HG03575 (cell line): ENCODE measurements around the gene PAM.
"Not testable (repeated sequence)": the region's sequence is repeated elsewhere in the genome, so short reads cannot be mapped to it uniquely, and the experiment has no call there.

Experiments
- ATAC-seq: cut with Tn5 transposase; IDR thresholded peaks from one replicate; pipeline ENCODE4 v1.9.1; 2021; ENCODE audit not compliant: unreplicated experiment, insufficient number of reproducible peaks, low FRiP score; ENCODE audit errors: extremely low read depth

Gene PAM

DNA sequence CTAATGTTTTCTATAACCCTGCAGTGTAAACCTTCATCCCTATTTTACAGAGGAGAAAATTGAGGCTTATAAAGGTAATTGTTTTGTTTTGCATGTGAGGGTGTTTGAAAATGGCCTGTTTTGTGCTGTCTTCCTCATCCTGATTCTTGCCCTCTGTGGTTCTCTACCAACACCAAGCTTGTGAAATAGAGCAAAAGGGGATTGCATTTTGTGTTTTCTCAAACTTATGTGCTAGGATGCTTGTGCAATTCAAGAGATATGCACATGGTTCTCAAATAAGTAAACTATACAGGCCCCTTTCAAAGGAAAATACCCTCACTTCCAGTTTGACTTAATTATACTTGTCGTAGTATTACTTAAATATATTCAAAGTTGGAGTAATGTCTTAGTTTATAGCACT is 17.2 kb downstream of the PAM start:
- no peak for ATAC-seq

DNA sequence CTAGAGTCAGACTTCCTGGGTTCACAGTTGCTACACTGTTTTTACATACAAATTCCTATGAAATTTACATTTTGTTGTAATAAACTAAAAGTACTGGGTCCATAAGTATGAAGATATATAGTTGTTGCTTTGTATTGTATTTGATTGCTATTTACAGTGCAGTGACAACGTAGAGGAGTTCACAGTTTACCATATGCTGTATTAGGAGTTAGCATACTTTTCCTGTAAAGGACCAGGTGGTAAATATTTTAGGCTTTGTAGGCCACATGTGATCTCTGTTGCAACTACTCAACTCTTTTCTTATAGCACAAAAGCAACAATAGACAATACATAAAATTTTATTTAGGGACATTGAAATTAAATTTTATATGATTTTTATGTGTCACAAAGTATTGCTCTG is 18.0 kb downstream of the PAM start:
- ATAC-seq, result no peak

DNA sequence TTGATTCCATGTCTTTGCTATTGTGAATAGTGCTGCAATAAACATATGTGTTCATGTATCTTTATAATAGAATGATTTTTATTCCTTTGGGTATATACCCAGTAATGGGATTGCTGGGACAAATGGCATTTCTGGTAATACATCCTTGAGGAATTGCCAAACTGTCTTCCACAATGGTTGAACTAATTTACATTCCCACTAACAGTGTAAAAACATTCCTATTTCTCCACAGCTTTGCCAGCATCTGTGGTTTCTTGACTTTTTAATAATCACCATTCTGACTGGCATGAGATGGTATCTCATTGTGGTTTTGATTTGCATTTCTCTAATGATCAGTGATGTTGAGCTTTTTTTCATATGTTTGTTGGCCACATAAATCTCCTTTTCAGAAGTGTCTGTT is 20.7 kb downstream of the PAM start:
- not testable (repeated sequence) for ATAC-seq

DNA sequence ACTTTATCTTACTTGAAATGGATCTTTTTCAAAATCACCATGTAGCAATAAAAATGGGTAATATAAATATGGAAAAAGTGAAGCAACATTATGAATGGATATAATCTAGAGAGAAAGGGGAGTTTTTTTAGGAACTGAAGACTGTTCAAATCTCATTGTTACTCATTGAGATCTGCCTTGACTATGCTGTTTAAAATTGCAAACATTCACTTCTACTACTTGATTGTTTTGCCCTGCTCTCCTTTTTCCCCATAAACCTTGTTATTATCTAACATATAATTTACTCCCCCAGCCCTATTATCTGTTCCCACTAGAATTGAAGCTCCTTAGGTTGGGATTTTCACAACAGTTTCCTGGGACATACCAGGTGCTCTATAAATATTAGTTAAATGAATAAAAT is 22.0 kb downstream of the PAM start:
- ATAC-seq, result no peak

DNA sequence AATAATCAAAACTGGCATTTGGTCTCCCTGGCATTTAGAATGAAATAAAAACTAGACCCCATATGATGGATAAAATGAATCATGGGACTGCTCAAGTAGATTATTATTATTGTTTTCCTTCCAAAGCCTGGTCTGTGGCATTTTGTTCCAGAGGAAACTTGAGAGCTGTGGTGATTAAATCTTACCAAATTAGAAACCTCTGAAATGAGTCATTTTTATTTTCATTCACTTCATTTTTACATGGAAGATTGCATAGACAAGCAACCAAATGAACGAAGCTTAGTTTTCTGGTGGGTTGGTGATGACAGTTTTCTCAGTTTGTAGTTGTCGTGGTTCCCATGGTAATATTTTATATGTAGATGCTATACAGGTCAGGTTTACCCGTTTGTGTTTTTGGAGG is 23.4 kb downstream of the PAM start:
- ATAC-seq, result no peak

DNA sequence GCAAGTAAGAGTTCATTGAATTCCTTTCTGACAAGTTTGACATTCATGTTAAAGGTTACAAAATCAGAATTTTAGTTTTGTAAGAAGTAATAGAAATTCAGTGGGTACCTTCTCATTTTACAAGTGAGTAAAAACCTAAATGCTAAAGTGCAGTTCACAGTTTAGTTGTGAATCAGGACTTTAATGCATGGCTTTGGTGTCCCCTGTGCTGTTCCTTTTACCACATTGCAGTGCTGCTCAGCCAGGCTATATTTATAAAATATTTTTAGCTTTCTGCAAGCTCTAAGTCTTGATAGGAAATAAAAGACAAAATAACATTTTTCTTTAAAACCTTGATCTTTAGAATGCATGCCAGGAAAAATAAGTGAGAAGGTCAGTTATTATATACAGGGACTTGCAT is 26.3 kb downstream of the PAM start:
- ATAC-seq, result no peak

DNA sequence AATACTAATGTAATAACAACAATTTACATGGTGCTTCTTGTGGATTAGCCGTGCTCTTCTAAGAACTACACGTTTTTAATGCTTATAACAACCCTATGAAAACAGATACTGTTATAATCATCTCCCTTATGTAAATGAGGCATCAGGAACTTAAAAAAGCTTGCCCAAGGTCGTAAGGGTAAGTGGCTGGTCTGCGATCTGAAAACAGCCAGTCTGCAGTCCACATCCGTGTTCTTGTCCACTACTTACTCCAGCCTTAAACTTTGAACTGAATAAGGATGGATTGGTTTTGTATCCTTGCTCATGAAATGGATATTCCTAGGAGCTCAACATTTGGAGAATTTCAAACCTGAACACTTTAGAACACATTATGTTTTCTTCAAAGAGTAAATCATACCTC is 26.7 kb downstream of the PAM start:
- no peak for ATAC-seq

DNA sequence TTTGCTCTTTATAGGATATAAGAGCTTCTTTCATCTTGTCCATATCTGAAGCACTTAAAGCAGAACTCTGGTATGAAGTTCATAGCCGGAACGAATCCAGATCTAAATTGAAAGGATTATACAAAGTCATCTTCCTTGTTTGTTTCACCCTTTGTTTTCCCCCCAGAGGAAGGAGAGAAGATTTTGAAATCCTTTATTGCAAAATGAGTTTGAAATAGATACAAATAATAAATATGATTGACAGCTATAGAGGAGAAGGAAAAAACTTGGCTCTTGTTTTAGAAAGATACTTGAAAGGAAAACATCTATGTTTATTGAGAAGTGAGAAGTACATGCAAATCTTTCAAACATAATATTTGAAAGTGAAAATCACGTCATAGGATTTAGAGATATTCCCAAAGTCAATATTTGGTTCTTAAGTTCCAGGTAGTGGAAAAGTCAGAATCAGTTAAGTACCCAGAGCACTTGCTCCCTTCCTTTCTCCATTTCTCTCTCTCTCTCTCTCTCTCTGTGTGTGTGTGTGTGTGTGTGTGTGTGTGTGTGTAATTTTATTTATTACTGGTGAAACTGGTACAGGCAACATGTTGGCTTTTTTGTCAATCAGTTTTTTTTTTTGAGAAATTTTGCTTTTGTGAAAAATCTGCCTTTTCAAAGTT is 27.2 kb downstream of the PAM start:
- ATAC-seq, result no peak

DNA sequence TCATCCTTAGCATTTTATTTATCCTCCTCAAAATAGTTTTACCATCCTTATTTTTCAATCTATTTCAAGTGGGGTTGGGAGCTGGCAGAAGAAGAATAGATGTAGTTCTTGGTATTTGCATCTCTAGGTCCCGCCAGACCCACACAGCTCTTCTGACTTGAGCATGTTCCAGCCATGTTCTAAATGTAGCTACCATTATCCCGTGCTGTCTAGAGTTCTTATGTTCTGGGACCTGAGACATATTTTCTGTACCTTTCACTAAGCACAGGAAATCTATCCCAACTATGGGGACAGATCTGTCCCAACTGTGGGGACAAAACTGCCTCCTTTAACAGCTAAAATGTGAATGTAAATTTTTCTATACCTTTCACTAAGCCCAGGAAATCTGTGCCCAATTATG is 32.0 kb downstream of the PAM start:
- no peak for ATAC-seq

DNA sequence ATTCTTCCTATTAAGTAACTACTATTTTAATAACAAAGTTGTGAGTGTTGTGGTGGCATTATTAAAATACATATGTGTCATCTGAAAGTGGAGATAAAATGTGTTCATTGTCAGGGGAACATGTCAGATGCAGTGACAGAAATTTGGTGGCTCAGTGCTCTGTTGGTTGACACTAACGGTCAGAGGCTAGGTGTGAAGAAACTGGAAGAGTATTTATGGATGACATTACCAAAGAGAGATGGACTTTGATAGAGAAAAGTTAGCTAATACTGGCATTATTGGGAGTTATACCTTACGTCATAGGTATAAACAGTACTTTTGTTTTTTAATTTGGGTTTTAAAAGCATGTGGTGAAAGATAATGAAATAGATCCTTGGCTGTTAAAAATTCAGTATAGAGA is 33.7 kb downstream of the PAM start:
- no peak for ATAC-seq

DNA sequence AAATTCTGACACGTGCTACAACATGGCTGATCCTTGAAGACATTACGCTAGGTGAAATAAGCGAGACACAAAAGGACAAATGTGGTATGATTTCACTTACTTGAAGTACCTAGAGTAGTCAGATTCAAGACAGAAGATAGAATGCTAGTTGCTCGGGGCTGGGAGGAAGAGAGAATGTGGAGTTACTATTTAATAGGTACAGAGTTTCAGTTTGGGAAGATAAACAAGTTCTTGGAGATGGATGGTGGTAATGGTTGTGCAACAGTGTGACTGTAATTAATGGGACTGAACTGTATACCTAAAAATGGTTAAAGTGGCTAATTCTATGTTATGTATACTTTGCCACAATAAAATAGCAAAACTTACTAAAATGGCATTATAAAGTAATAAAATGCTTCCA is 34.4 kb downstream of the PAM start:
- no peak for ATAC-seq

DNA sequence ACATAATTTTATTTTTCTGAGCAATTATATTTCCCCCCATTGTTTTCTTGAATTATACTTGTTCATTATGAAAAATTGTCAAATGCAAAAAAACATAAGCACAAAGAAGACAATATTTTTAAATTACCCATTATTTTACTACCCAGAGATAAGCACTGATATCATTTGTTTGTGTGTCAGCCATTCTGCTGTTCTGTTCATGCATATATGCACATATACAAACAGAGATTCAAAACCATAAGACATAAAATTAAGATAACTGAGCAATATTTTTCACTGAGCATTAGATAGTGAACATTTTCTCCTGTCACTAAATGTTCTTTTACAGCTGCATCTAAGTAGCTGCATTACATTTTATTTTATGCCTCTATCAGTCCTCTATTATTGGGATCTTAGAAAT is 35.6 kb downstream of the PAM start:
- no peak for ATAC-seq

DNA sequence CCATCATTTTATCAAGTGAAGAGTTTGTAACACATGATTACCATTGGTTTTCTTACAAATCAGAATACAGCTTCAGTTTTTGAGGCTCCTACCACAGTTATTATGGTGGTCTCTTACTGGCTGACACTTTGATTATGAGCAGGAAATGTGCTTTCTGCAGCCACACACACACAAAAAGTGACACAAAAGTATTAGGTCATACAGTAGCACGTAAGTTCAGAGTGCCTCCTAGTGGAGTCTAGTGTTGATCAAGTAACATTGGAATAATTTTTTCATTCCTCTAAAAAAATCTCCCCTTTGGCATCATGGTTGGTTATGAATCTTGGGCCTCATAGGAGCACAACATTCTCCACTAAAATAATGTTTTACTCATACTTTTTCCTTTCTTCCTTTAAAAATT is 37.6 kb downstream of the PAM start:
- ATAC-seq, result no peak

DNA sequence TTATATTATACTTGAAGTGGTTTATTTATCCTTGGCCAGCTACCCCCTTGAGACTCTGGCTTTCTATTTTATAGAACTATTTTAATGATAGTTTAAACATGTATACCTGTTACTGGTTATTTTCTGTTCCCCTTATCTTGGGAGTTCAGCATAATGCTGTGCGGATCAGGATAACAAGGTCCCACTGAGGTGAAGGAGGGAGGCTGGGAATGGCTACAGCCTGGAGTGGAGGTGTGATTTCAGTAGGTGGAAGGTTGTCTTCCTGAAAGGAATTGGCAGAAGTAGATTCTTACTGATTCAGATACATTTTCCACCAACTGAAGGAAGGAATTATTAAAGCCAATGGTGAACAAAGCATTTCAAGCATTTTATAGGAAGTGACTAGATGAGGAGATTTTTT is 38.9 kb downstream of the PAM start:
- no peak for ATAC-seq

DNA sequence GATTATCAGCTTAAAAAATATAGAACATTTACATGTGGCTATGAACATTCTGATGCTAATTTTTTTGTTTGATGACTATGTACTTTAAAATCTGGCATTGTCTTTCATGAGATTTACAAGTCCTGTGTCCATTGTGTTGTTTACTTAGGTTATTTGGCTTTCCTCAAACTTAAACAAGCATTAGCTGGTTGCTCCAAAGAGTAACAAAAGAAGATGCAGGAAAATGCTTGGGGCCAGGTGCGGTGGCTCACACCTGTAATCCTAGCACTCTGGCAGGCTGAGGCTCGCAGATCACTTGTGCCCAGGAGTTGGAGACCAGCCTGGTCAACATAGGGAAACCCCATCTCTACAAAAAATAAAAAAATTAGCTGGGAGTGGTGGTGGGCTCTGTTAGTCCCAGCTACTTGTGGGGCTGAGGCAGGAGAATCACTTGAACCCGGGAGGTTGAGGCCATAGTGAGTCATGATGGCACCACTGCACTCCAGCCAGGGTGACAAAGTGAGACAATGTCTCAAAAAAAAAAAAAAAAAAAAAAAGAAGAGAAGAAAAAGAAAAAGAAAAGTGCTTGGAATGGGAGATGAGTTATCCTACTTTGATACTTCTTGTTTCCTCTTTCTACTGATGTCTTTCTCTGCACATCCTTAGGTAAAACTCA is 39.7 kb downstream of the PAM start:
- ATAC-seq, result no peak

DNA sequence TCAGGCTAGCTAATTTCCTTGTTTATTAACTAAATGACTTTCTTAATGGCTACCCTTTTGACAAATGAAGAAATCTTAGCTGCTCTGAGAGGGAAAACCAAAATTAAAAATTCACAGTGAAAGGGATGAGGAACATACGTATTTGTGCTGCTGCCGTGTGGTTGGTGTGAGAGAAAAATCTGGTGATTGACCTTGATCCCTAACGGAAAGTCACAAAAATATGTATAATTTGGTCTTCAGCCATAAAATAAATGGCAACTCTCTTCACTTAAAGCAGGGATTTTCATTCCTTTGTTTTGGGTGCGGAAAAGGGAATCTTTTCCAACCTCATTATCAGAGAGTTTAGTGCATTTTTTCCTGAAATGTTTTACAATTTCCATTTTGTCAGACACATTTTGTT is 40.4 kb downstream of the PAM start:
- ATAC-seq, result no peak

DNA sequence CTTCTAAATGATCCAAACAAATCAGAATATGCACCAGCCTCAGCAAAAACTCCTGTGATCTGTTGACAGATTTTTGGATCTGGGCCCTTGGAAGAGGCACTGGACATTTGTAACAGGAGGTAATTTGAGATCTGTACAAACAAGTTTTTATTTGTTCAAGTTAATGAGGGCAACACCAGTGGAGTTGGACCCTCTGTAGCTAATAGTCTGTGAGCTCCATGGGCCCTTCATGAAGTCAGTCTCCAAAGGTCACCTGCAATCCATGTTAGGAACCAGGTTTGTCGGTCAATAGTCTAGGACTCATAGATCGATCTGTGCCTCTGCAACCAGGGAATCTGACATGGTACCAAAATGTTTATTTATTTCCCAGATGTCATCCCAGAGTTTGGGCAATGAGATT is 40.9 kb downstream of the PAM start:
- no peak for ATAC-seq

DNA sequence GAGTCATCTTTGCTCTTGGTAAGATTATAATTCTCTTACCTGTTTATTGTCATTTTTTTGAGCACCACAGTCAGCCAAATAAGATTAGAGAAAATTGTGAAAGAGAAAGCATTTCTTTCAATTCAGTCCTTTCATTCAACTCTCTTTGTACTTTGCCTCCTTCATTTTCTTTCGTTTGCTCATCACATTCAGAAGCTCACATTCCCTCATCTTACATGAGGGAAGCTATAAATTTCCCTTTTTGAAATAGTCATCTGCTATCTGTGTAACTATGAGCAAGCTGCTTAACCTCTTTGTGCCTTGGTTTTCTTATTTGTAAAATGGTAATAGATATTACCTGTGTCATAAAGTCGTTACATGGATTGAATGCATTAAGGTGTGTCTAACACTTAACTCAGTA is 41.4 kb downstream of the PAM start:
- ATAC-seq, result no peak

DNA sequence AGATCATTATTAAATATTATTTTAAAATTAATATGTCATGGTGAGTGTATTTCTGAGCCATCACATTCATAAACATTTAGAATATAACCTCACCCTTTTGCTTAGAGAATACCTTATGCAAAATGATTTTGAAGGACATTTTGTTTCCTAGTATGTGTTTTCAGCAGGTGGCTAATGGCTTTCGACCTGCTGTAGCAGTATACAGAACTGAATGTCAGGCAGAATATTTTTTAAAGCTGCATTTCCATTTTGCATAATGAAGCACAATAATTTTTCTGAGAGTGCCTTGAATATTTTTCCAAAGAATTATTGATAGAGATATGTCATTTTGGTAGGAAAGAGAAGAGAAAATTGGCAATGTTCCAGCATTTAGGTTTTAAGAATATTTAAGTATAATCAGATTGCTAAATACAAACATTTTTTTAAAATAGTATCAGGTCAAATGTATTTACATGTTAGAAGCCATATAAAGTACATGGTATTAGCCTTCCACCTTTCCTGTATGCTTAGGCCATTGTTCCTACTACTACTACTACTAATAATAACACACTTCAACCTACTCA is 42.3 kb downstream of the PAM start:
- ATAC-seq, result no peak

DNA sequence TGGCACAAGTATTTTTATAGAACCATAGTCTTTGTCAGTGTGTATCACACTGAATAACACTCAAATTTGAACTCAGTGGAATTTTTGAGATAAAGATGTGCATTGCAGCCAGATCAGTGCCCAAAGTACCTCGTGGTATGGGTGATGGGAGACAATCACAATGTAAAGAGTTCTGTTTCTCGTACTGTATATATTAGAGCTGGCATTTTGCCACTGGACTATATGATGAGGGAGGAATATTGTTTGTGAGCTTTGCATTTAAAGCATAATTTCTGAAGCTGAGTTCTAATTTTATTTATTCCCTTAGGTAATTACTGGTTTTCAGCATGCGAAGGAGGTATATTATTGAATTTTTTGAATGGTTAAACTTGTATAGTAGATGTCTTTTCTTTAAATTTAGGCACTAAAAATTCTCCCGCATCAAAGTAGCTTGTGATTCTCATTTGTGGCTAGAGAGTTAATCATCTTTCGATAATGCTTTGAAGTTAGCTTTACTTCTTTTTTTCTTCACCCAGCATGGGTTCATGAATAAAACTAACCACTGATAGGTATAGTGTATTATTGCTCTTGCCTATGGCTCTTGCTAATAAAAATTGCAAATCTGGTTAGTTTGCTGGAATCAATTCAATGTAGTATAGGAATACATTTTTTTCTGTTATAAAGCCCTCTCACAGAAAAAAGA is 43.1 kb downstream of the PAM start:
- no peak for ATAC-seq
